ENCODE data around the gene PARP3. TPM values are rescaled to one million over a fixed set of nuclear protein-coding genes. Genes with fewer than 3 reads are reported as not detected.

Gene PARP3
- total and polyA plus RNA-seq, 9 of the 15 experiments (the other 6 are each of a cell fraction or from before 2014, with no cell fraction given) = 0.46 to 6.6 (median 4.5) TPM

- no peak for TF ChIP-seq ZNF609 (CRISPR knock-in tag; IDR thresholded peaks at IDR 0.05; ENCODE audit: borderline replicate concordance)
These were observed 10.4 kb upstream of the PARP3 start (continued) for GRCh38 chr3:51931756-51932155.

- no peaks in the 10 kb centered on the region for H3K9me1 ChIP-seq (ENCODE audit: control insufficient read depth, insufficient read depth, low read length)
- no peaks in the 10 kb centered on the region for H3K79me2 ChIP-seq (ENCODE audit: control insufficient read depth, insufficient read depth, low read length)
- ATAC-seq (no peak), FAIRE-seq (no peak), DNase-seq (ENCODE audit: extremely low read depth in 1 of 4, low spot score in 3 of 4) (no peak)
- H3K4me1 ChIP-seq (replicated peaks in 1 of 2; ENCODE audit: control insufficient read depth in 2 of 2, insufficient read depth in 2 of 2, low read length in 2 of 2) = peaks cover 0 to 1% of the 10 kb centered on the region in 2 experiments; a peak in 3 of 5 replicates
- no peaks in the 10 kb centered on the region for H3K27me3 ChIP-seq (ENCODE audit: control insufficient read depth in 2 of 2, insufficient read depth in 2 of 2, low read length in 2 of 2)
- H3K4me2 ChIP-seq (ENCODE audit: insufficient read depth, low read length) = no peak overlapping the region
- H4K20me1 ChIP-seq (replicated peaks; ENCODE audit: control insufficient read depth, insufficient read depth, low read length) = no peaks in the 10 kb centered on the region
- no peak overlapping the region for H3K27ac ChIP-seq (ENCODE audit: extremely low read depth, low read depth, low read length)
- 83% methylated on average over 2 of the region's 15 CpGs for WGBS (ENCODE audit: insufficient coverage, low coverage, missing lambda C conversion rate)
- H3K36me3 ChIP-seq (ENCODE audit: control insufficient read depth, insufficient read depth, low read length) = peaks cover 48% of the 10 kb centered on the region; the same call in 2 of the 3 replicates
- intact Hi-C loops (cut with micrococcal nuclease) = no loop called here
- H3K9ac ChIP-seq (ENCODE audit: insufficient read depth in 1 of 2, low read depth in 2 of 2, low read length in 2 of 2) = no peak overlapping the region; a peak in 1 of 4 replicates
- H2AFZ ChIP-seq (ENCODE audit: low read depth, low read length) = no peak overlapping the region
- ChIA-PET CTCF (ENCODE audit: low intra/inter-chr PET ratio) (no interaction called here), POLR2A (interaction anchor here (0.6 to 1.2 kb wide), 6 partner anchors 21 to 648 kb away, joined by 3 to 4 read pairs (median 3); partner anchors contain the start of gene RPL29)
- in situ Hi-C loops (cut with MboI) = no loop called here
- no peak overlapping the region for H3K4me3 ChIP-seq
- no peaks in the 10 kb centered on the region for H3K9me3 ChIP-seq (replicated peaks; ENCODE audit: control insufficient read depth, insufficient read depth, low read depth, low read length)
- BruUV-seq (replicated peaks) = no TSS peak
- TF ChIP-seq CSDE1 (IDR thresholded peaks at IDR 0.05) = no peak
- TF ChIP-seq POU5F1 (IDR thresholded peaks at IDR 0.05; ENCODE audit: borderline replicate concordance, low read depth, low read length, partially characterized antibody) = no peak
- no peak for TF ChIP-seq MAFK (IDR thresholded peaks at IDR 0.05; ENCODE audit: low read length)
- TF ChIP-seq SAFB (IDR thresholded peaks at IDR 0.05; ENCODE audit: borderline replicate concordance, low read depth, low read length) = no peak
- no peak for TF ChIP-seq MXI1 (IDR thresholded peaks at IDR 0.05; ENCODE audit: low read depth, low read length)
- TF ChIP-seq KHSRP (IDR thresholded peaks at IDR 0.05) = no peak
- no peak for TF ChIP-seq CTBP1 (IDR thresholded peaks at IDR 0.05; ENCODE audit: borderline replicate concordance)
- TF ChIP-seq E2F5 (CRISPR knock-in tag; IDR thresholded peaks at IDR 0.05) = no peak
- TF ChIP-seq CTCF (IDR thresholded peaks at IDR 0.05 in 2 of 3, conservative IDR thresholded peaks at IDR 0.05 in 1 of 3; ENCODE audit: insufficient read depth in 2 of 3, low read depth in 1 of 3, low read length in 3 of 3) = no peak
- no peak for TF ChIP-seq POLR2H (tag; IDR thresholded peaks at IDR 0.05; ENCODE audit: low read depth)
- TF ChIP-seq KDM5B (IDR thresholded peaks at IDR 0.05; ENCODE audit: insufficient replicate concordance, low read depth, low read length) = no peak
These were observed 9.4 kb upstream of the PARP3 start for GRCh38 chr3:51932471-51933370.
